GM19455 (cell line): ENCODE data around the gene ZPLD1.

ENCODE experiments used
- ATAC-seq: cut with Tn5 transposase; IDR thresholded peaks from one replicate; pipeline ENCODE4 v1.9.1; 2021; ENCODE audit not compliant: unreplicated experiment

ZPLD1 gene

DNA sequence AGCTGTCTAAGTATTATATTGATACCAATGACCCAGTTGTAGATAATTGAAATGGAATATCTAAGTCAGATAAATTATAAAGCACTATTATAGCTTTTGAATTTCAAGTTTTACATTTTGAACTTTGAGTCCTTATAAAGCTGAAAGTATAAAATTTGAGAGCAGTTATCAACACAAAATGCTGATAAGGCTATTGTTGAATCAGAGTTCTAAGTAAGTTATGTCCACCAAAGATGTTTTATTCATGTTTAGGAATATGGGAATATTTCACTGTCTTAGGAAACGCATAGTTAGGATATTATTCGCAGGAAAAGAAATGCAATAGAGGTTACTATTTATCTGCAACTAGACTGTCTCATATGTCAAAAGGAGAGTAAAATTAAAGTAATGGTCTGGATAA is 29.4 kb downstream of the ZPLD1 start:
- ATAC-seq, result no peak

DNA sequence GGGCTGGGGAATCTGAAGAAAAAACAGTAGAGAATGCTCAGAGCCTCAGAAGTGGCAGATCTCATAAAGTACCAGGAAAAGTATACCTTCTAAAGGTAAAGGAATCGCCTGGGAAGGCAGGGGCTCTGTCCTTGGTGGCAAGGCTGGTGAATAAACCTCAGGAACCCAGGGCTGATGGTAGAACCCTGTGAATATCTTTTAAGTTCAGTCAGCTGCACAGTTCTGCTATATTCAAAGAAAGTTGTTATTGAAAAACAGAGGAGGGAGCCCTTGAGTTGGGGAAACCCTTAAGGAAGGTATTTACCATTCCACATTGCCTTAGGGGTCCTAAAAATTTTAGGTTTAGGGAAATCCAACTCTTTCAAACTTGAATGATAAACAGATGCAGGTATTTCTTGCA is 31.2 kb downstream of the ZPLD1 start:
- no peak for ATAC-seq

DNA sequence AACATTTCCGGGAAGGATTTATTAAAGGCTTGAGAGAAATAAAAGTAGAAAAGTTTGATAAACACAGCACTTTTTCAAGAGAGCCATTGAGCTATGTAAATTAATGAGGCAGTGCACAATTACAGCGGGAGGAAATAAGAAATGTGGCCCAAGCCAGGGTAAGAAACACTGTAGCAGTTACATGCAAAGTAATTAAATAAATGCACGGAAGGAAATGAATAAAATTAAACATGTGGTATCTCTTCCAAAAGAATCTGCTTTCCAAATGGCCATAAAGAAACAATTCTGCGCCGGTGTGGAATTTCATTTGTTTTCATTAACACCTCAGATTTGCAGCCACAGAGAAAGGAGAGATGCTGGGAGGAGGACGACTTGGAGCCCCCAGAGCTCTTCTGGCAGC is 35.3 kb downstream of the ZPLD1 start:
- ATAC-seq, result no peak

DNA sequence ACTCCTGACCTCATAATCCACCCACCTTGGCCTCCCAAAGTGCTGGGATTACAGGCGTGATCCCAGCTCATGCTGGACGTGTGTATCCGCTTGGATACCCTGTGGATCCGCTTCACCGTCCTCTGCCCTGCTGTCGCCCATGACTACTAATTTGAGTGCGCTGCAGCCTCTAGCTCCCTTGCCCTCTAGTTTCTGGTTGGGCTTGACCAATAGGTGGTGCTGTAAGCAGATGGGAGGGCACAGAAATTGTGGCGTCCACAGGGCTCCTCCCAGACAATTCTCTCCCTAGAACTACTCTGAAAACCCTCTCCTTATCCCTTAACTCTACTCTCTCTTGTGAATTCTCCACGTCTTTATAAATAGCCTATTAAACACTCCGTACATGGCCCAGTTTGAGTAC is 36.2 kb downstream of the ZPLD1 start:
- no peak for ATAC-seq

DNA sequence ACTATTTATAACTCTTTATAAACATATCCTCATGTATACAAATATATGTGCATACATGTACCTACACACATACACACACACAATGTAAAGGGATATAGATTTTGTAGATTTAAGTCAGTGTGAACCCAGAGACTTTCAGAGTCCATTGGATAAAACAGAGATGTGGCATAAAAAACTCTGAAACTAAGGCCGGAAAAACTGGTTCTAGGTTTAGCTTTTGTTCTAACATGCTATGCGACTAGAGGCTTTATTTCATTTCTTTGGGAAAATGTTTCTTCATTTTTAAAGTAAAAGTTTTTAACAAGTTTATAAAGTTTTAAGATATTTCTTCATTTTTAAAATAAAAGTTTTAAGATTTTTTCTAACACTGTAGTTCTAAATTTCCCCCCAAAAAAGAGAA is 36.7 kb downstream of the ZPLD1 start:
- ATAC-seq, result no peak

DNA sequence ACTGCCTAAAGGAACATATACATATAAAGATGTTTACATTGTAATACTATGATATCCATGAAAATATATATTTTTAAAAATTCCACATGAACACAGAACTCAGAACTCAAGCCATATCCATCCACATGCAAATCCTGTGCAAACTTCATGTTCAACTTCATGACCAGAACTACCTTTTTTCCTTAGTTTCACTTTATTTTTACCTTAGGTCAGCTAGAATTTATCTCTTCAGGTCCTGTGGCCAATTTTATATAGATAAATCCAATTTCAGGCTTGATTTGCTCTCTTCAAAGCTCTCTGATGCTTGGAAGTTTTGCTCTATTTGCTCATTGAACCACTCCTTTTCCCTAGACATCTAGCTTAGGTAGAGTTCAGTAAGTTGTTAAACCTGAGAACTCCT is 38.8 kb downstream of the ZPLD1 start:
- ATAC-seq, result no peak

DNA sequence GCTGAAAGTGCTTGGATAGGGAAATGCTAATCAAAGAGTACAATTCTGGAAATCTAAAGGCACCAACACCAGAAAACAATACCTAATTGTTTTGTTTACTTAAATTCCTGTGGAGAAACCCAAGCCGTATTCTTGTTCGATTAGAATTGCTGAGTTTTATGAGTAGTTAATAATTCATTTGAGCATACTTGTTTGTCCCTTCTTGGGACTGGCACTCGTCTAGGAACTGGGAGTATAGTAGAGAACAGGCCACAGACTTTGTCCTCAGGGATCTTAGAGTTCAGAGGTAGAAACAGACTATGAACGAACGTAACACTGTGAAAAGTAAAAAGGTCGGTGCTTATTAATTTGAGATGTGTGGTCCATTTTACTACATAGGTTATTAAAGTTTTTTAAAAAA is 39.4 kb downstream of the ZPLD1 start:
- ATAC-seq, result no peak

DNA sequence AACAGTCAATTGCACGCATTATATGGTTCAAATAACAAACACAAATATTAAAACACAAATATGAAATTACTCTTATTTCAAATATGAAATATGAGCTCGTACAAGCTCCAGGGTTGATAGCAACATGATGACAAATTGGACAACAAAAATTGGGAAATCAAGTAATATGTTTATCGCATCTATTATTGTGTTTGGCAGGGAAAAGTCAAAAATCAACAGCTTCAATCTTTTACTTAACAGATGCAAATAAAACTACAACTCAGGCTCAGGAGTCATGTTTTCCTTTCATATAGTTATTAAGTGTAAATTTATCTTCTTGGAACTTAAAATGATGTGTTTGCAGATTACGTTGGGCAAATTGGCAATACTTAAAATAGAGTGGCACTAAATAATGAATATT is 41.4 kb downstream of the ZPLD1 start:
- no peak for ATAC-seq

GRCh38 chr3:102478160-102478559 is 43.3 kb downstream of the ZPLD1 start:
- no peak for ATAC-seq

GRCh38 chr3:102480139-102480538 is 45.3 kb downstream of the ZPLD1 start:
- no peak for ATAC-seq

GRCh38 chr3:102481050-102481449 is 46.2 kb downstream of the ZPLD1 start:
- no peak for ATAC-seq

GRCh38 chr3:102483556-102483955 is 48.7 kb downstream of the ZPLD1 start:
- ATAC-seq, result no peak

DNA sequence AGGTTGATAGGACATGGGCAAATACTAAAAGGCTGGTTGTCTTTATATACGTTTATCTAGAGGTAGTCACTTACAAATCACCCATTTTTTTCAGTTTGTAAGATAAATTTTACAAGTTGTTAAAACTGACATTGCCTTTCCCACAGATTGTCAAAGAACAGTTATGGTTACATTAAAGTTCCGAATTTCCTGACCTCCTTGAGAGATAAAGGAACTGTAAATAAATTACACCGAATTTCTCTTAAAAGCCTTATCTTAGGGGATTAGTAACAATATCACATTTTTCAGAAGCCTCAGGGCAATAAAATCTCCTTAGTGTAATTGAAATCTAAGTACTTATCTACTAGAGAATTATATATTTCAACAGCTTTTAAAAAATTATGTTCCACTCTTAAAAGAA is 49.5 kb downstream of the ZPLD1 start:
- no peak for ATAC-seq

- ATAC-seq, result no peak
Observed at GRCh38 chr3:102485701-102486100, 50.9 kb downstream of the ZPLD1 start.

DNA sequence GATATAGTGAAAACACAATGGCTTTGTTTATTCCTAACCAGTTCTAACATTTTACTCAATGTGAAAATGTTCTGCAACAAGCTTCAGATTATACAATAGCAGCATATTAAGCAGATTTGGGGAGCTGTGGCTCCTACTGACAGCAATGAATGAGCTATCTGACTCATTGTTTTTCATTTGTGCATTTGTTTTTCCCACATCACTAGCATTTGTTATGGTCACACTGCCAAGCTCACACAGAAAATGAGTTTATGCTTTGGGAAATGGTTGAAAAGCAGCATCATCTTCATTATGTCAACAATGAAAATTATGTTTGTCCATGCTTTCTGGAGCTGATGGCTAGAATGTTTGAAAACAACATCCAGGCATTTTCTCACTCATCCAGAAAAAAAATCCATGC is 53.5 kb downstream of the ZPLD1 start:
- ATAC-seq, result no peak

- ATAC-seq, result no peak
Observed at GRCh38 chr3:102492300-102492699, 57.5 kb downstream of the ZPLD1 start.

GRCh38 chr3:102497571-102497970 is 62.8 kb downstream of the ZPLD1 start:
- ATAC-seq, result no peak

DNA sequence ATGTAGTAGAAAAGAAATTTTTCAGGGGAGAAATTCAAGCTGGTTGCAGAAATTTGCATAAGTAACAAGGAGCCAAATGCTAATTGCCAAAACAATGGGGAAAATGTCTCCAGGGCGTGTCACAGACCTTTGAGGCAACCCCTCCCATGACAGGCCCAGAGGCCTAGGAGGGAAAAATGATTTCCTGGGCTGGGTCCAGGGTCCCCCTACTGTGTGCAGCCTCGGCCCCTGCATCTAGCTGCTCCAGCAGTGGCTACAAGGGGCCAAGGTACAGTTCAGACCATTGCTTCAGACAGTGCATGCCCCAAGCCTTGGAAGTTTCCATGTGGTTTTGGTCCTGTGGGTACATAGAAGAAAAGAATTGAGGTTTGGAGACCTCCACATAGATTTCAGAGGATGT is 70.7 kb downstream of the ZPLD1 start:
- no peak for ATAC-seq

- no peak for ATAC-seq
Observed at GRCh38 chr3:102510663-102511062, 75.8 kb downstream of the ZPLD1 start.

- ATAC-seq, result no peak
Observed at GRCh38 chr3:102511168-102511567, 76.4 kb downstream of the ZPLD1 start.

DNA sequence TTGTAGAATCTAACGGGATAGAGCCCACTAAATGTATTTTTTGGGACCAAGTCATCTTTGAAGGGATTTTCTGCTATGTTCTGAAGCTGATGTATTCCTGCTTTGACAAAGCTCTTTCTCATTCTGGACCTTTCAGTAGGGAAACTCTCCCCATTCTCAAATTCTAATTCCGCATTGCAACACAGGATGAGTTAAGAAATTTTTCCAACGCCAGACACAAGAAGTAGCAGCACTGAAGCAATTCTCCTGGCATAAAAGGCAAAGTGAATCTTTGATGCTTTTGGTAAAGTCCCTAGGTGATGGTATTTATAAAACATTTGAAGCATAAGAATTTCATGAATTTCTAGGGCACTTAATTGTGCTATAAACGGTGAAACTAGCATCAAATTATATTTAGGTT is 76.8 kb downstream of the ZPLD1 start:
- ATAC-seq, result no peak

- ATAC-seq, result no peak
Observed at GRCh38 chr3:102512734-102513504, 78.1 kb downstream of the ZPLD1 start.

DNA sequence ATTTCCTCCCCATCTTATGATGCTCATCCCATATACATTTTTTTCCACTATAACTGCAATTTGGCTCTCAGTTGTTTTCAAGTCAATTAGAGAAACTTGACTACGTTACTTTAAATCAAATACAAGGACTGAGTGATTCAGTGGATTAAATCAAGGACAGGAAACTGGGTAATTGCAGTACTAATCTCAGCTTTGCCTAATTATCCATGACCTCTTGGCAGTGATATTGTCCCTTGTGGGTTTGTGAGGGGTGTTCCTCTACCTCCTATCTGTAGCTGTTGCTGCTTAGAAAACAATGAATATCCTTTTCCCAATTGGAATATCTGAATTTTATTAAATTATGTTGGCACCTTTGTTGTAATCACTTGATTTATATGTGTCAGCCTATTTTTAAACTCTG is 79.4 kb downstream of the ZPLD1 start:
- ATAC-seq, result no peak
